Brain microvascular endothelial cell (primary cell): ENCODE results near the gene FAM163B.
A peak's percentile ranks its signal among the peaks of the same experiment; 100 is the strongest.

Experiments
- DNase-seq: peaks from one replicate; pipeline ENCODE4 v3.0.0-alpha.2; 2020
- H3K27ac ChIP-seq: fragments of 250-450 bp; sonication (Bioruptor Pico); 2 replicates; pipeline ENCODE4 v1.5.1; 2020; ENCODE audit warnings: mild to moderate bottlenecking, moderate library complexity
- H3K27me3 ChIP-seq: fragments of 250-450 bp; sonication (Bioruptor Pico); replicated peaks from 2 replicates; pipeline ENCODE4 v1.5.1; 2020; ENCODE audit warnings: mild to moderate bottlenecking
- H3K36me3 ChIP-seq: fragments of 250-450 bp; sonication (Bioruptor Pico); replicated peaks from 2 replicates; pipeline ENCODE4 v1.5.1; 2020; ENCODE audit warnings: mild to moderate bottlenecking
- H3K4me3 ChIP-seq: 2 replicates; pipeline ENCODE4 v1.5.1; 2011; ENCODE audit warnings: low read depth, mild to moderate bottlenecking, control low read depth, low read length, moderate library complexity
- in situ Hi-C: cut with HindIII; loops from 2 replicates; pipeline ENCODE4 v1.10.0; 2017; ENCODE audit warnings: low sequenced_read_pairs, low pct_ligation_motif_present
- TF ChIP-seq, protein P1 (sequence below): IDR thresholded peaks from 2 replicates; pipeline ENCODE4 v1.5.1; 2011; ENCODE audit warnings: low read depth, mild to moderate bottlenecking, moderate library complexity, low read length, control low read depth, inconsistent platforms; ENCODE audit errors: missing control alignments

Gene FAM163B

GRCh38 chr9:133589454-133590227, 19.5 kb downstream of the FAM163B start:
- Histone ChIP-seq H3K27ac (no peak overlapping the region), H3K36me3 (no peaks in the 10 kb centered on the region), H3K27me3 (peaks cover 22% of the 10 kb centered on the region), H3K4me3 (no peak overlapping the region)
- in situ Hi-C loops = no loop called here
- no peak for DNase-seq
- TF ChIP-seq, protein P1, sequence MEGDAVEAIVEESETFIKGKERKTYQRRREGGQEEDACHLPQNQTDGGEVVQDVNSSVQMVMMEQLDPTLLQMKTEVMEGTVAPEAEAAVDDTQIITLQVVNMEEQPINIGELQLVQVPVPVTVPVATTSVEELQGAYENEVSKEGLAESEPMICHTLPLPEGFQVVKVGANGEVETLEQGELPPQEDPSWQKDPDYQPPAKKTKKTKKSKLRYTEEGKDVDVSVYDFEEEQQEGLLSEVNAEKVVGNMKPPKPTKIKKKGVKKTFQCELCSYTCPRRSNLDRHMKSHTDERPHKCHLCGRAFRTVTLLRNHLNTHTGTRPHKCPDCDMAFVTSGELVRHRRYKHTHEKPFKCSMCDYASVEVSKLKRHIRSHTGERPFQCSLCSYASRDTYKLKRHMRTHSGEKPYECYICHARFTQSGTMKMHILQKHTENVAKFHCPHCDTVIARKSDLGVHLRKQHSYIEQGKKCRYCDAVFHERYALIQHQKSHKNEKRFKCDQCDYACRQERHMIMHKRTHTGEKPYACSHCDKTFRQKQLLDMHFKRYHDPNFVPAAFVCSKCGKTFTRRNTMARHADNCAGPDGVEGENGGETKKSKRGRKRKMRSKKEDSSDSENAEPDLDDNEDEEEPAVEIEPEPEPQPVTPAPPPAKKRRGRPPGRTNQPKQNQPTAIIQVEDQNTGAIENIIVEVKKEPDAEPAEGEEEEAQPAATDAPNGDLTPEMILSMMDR = peak; percentile 68

DNA sequence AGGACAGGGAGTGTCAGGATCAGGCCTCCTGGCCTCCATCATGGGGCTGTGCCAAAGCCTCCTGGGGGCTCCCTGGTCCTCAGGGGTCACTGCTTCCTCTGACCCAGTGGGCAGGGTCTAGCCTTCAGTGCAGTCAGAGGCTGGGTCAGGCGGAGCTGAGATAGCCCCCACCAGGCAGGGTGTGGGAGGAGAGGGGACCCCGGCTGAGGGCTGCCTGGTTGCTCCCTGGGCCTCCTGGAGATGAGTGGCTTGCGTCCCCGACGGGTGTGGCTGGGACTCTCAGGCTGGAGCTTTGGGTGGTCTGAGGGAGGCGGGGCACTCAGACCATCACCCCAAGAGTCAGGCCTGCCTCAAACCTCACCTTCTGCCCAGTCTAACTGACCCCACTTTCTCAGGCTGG, 21.7 kb downstream of the FAM163B start:
- TF ChIP-seq, protein P1 = no peak
- Histone ChIP-seq H3K27me3 (peaks cover 22% of the 10 kb centered on the region), H3K36me3 (no peaks in the 10 kb centered on the region), H3K27ac (no peak overlapping the region), H3K4me3 (no peak overlapping the region)
- no peak for DNase-seq
- in situ Hi-C loops = no loop called here

DNA sequence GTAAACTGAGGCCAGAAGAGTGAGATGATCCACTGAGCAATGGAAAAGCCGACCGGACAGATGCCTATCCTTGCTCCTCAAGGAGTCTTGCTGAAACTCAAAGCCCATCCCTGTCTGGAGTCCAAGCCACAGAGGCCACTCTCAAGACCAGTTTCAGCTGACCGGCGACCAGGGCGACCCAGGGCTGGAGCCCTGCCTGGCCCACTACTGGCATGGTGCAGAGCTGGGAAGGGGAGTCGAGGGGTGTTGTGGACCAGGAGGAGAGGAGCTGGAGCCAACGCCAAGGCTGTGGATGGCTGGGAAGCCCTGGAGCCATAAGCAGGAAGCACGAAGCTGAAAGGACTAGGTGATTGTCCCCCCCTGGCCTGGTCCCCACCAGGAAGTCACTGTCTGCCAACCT, 22.1 kb downstream of the FAM163B start:
- in situ Hi-C loops = no loop called here
- no peak for DNase-seq
- Histone ChIP-seq H3K27me3 (peaks cover 22% of the 10 kb centered on the region), H3K4me3 (no peak overlapping the region), H3K27ac (no peak overlapping the region), H3K36me3 (no peaks in the 10 kb centered on the region)
- TF ChIP-seq, protein P1 = no peak

DNA sequence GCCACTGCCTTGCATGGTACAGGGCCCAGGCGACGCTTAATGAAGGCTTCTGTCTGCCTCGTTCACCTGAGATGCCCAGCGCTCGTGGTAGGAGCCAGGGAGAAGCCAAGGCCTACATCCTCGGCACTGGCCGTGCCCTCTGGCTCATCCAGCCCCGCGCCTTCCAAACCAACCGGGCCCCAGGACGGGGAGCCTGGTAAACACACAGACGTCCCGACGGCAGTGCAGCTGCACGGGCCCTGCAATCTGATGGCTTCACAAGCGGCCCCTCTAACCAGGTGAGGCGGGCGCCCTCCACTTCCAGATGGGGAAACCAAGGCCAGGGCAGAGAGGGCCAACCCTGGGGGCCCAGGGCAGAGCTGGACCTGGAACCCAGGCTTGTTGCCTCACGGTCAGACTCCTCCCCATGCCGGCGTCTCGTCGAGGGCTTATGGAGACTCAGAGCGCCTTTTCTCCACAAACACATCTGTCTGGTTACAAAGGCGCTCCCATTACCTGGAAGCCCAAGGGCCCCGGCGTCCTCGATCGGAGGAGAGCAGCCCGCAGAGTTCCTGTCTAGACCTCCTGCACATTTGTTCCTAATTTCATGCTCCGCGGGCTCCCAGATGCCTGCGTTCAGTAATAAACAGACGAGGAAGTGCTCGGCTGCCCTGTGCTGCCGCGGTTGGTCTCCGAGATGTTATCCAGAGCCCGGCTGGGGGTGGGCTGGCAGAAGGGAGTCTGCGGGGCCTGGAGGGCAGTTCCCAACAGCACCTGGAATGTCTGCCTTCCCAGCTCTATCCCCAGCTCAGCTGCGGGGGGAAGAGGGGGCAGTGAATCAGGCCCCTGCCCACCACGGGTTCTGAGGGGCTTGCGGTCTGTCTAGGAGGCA, 23.5 kb downstream of the FAM163B start:
- DNase-seq = no peak
- in situ Hi-C loops = no loop called here
- TF ChIP-seq, protein P1 = no peak
- Histone ChIP-seq H3K27me3 (peaks cover 22% of the 10 kb centered on the region), H3K27ac (no peak overlapping the region), H3K36me3 (no peaks in the 10 kb centered on the region), H3K4me3 (no peak overlapping the region)

- Histone ChIP-seq H3K36me3 (no peaks in the 10 kb centered on the region), H3K27me3 (peaks cover 22% of the 10 kb centered on the region), H3K27ac (no peak overlapping the region), H3K4me3 (no peak overlapping the region)
- in situ Hi-C loops = no loop called here
- DNase-seq = no peak
- TF ChIP-seq, protein P1 = no peak
Observed at GRCh38 chr9:133584559-133585476, 24.4 kb downstream of the FAM163B start.
